ENCODE results near the gene GRHL3. TPM values are rescaled to one million over a fixed set of nuclear protein-coding genes. Genes with fewer than 3 reads are reported as not detected.
A peak's percentile ranks its signal among the peaks of the same experiment; 100 is the strongest.

GRHL3 gene
- total RNA-seq, 1 donor from 2014 or later, result 9.9 TPM

DNA sequence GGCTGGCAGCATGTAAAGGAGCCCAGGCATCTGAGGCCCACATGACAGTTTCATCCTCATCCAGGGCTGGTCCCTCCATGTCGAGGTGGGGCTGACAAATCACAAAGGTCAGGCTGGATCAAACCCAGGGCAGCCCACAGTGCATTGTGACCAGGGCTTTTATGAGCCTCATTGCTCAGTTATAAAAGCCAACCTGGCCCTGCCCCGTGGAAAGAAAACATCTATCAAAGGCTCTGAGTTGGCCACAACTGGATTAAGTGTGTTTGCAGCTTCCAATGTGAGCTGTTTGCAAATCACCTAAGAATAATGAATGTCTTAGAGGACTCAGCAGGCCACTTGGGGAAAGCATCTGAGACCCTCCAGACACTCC, 45.4 kb downstream of the GRHL3 start:
- no peak for DNase-seq (ENCODE audit: low read depth)
- TF ChIP-seq, protein P1, sequence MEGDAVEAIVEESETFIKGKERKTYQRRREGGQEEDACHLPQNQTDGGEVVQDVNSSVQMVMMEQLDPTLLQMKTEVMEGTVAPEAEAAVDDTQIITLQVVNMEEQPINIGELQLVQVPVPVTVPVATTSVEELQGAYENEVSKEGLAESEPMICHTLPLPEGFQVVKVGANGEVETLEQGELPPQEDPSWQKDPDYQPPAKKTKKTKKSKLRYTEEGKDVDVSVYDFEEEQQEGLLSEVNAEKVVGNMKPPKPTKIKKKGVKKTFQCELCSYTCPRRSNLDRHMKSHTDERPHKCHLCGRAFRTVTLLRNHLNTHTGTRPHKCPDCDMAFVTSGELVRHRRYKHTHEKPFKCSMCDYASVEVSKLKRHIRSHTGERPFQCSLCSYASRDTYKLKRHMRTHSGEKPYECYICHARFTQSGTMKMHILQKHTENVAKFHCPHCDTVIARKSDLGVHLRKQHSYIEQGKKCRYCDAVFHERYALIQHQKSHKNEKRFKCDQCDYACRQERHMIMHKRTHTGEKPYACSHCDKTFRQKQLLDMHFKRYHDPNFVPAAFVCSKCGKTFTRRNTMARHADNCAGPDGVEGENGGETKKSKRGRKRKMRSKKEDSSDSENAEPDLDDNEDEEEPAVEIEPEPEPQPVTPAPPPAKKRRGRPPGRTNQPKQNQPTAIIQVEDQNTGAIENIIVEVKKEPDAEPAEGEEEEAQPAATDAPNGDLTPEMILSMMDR (conservative IDR thresholded peaks at IDR 0.05; ENCODE audit: low read depth, low read length), result no peak
- no peak overlapping the region for H3K4me3 ChIP-seq (ENCODE audit: low read depth, low read length)

DNA sequence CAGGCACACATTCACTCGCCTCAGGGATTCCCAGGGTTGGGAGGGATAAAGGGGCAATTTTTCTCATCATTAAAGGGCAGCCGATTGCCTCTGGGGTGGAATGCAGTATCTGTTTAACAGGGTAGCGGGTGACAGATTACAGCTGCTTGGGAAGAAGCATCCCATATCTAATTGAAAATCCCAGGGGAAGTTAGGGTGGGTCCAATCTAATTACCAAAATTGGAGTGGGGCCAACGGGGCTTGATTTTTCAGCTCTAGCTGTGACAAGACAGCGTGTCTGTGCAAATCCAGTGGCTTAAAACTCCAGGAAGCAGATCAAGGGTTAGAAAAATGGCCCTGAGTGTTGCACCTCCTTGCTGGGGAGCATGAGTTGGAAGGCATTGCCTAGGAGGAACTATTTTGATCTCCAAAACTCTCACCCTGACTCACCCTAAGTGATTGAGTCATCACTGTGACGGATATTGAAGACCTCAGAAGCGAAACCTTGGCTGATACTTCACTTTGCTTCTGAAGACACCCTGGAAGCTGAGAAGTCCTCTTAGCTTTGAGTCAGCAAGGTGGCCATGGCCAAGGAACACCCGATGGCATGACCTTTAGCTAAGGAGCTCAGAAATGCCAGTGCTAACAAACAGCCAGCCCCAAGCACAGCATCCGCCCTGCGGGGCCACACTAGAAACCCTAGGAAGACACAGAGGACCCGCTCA, 46.0 kb downstream of the GRHL3 start:
- TF ChIP-seq, protein P1 (conservative IDR thresholded peaks at IDR 0.05; ENCODE audit: low read depth, low read length), result no peak
- peak; percentile 41 for DNase-seq (ENCODE audit: low read depth)

DNA sequence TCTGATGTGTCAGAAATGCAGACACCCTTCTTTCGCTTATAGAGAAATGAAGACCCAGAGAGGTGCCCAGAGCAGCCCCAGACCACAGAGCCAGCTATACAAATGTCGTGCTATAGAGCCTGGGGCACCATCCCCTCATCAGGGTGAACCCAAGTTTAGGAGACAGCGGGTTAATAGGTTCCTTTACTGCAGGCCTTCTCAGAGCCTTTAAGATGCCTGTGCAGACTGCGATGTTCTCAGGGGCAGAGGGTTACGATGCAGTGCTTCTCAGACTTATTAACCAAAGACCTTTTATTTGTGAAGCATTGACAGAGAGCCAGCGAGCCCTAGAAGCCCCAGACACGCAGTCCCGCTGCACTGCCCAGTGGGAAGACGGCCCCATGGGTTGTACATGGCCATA, 47.5 kb downstream of the GRHL3 start:
- DNase-seq (ENCODE audit: low read depth), result no peak
- TF ChIP-seq, protein P1 (conservative IDR thresholded peaks at IDR 0.05; ENCODE audit: low read depth, low read length), result no peak

More for the DNA sequence above, 46.0 kb downstream of the GRHL3 start:
- no peak overlapping the region for H3K4me3 ChIP-seq (ENCODE audit: low read depth, low read length)

DNA sequence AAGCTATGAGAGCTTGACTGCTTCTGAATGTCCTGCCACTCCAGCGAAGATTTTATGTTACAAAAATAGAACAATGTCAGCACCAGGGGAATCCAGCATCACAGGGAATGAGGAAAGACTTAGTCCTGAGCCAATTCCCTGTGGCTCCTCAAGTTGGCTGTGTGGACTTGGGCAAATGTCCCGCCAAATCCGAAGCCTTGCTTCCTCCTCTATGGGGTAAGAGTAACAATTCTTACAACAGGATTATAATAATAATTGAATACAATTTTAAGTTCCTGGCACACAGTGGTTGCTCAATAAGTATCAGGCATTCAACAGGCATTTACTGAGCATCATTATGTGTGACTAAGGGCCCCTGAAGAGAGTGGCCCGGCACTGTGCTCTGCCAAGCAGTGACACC, 50.0 kb downstream of the GRHL3 start:
- H3K4me3 ChIP-seq (ENCODE audit: low read depth, low read length), result no peak overlapping the region
- no peak for DNase-seq (ENCODE audit: low read depth)
- TF ChIP-seq, protein P1 (conservative IDR thresholded peaks at IDR 0.05; ENCODE audit: low read depth, low read length), result no peak

More for the DNA sequence above, 47.5 kb downstream of the GRHL3 start:
- no peak overlapping the region for H3K4me3 ChIP-seq (ENCODE audit: low read depth, low read length)

DNA sequence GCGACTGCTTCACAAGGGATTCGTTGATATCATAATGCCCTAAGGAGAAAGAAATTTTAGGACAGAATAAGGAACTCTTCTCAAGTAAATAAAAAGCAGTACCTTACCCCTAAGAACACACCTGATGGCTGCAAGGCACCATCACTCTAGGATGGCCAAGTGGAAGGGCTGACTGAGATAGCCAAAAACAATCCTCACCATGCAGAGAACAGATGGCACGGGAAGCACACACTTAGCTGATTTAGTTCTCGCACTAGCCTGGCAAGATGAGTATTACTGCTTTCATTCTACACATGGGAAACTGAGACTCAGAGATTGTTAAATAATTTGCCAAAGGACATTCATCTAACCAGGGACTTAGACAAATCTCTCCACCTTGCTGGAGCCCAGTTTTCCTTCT, 50.6 kb downstream of the GRHL3 start:
- no peak overlapping the region for H3K4me3 ChIP-seq (ENCODE audit: low read depth, low read length)
- no peak for DNase-seq (ENCODE audit: low read depth)
- TF ChIP-seq, protein P1 (conservative IDR thresholded peaks at IDR 0.05; ENCODE audit: low read depth, low read length), result no peak

DNA sequence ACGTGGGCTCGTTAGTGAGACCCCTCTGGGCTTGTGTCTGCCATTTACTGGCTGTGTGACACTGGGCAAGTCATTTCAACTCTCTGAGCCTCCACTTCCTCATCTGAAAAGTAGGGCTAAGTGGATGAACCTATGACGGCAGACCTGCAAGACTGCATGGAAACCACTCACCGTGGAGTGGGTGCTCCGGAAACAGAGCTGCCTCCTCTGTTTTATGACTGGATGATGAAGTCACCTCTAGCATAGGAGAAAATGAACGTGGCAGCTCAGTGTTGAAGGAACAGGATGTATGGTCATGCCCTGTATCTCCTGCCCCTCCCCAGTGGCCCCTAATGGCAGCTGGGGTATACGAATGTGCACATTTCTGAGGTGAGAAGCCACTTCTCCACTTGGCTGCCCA, 53.9 kb downstream of the GRHL3 start:
- no peak overlapping the region for H3K4me3 ChIP-seq (ENCODE audit: low read depth, low read length)
- no peak for DNase-seq (ENCODE audit: low read depth)
- TF ChIP-seq, protein P1 (conservative IDR thresholded peaks at IDR 0.05; ENCODE audit: low read depth, low read length), result no peak

DNA sequence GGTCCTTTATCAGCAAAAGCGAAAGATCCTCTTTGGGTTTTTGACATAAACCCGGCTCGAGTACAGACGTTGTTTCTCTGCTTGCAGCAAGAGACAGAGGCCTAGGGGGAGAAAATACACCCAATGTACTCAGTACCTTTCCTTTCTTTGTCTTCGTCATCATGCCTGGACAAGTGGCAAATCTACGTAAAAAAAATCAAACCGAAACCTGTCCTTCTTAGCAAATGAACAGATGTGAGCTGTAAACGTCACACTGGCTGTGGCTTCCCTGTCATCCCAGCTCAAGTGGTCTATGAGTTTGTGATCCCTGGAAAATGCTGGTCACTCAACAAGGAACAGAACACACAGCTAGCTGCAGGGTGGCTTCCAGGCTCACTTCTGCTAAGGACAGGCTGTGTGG, 54.6 kb downstream of the GRHL3 start:
- TF ChIP-seq, protein P1 (conservative IDR thresholded peaks at IDR 0.05; ENCODE audit: low read depth, low read length), result no peak
- DNase-seq (ENCODE audit: low read depth), result no peak
- no peak overlapping the region for H3K4me3 ChIP-seq (ENCODE audit: low read depth, low read length)

All from epithelial cell of proximal tubule (primary cell).